CD4-positive, CD25-positive, alpha-beta regulatory T cell (primary cell): ENCODE measurements around the gene PNPLA1. TPM values are rescaled to one million over a fixed set of nuclear protein-coding genes. Genes with fewer than 3 reads are reported as not detected.

Experiments
- polyA plus RNA-seq, 4 donors: library from polyadenylated mRNA; unstranded; fragments of 300-500 nt; fragmentation: Illumina TruSeq; gene quantifications; one replicate each; pipeline ENCODE4 v1.2.3, GENCODE V29; 2021
- total RNA-seq: library from RNA; stranded (reverse); gene quantifications from one replicate; pipeline ENCODE4 v1.2.3, GENCODE V29; 2022

The PNPLA1 gene
- total and polyA plus RNA-seq, 5 donors from 2014 or later: 0.25 TPM; not detected in 4

Other genes starting within 250 kb of the PNPLA1 start
- not detected for gene SLC26A8, start 245.4 kb upstream of the PNPLA1 start, total RNA-seq
- not detected for gene SLC26A8, start 245.4 kb upstream of the PNPLA1 start, polyA plus RNA-seq
- gene MAPK14, start 242.3 kb upstream of the PNPLA1 start, total RNA-seq: 62.5 TPM
- 10 to 100 TPM; 44.6 to 65.0 (median 53.7) TPM for gene MAPK14, start 242.3 kb upstream of the PNPLA1 start, polyA plus RNA-seq
- 68.7 TPM for gene MAPK13, start 139.5 kb upstream of the PNPLA1 start, total RNA-seq
- 10 to 100 TPM; 60.7 to 75.8 (median 69.8) TPM for gene MAPK13, start 139.5 kb upstream of the PNPLA1 start, polyA plus RNA-seq
- gene BRPF3, start 73.3 kb upstream of the PNPLA1 start, total RNA-seq: 37.7 TPM
- 1 to 10 TPM; 3.2 to 5.3 (median 4.0) TPM for gene BRPF3, start 73.3 kb upstream of the PNPLA1 start, polyA plus RNA-seq
- gene BNIP5, start 66.8 kb downstream of the PNPLA1 start, total RNA-seq: not detected
- not detected for gene BNIP5, start 66.8 kb downstream of the PNPLA1 start, polyA plus RNA-seq
- 6.3 TPM for gene ETV7, start 117.6 kb downstream of the PNPLA1 start, total RNA-seq
- gene ETV7, start 117.6 kb downstream of the PNPLA1 start, polyA plus RNA-seq: 10 to 100 TPM in 2 of 4 donors, 1 to 10 TPM in 2; 5.3 to 16.1 (median 9.5) TPM
- gene PXT1, start 172.8 kb downstream of the PNPLA1 start, total RNA-seq: 0.37 TPM
- under 1 TPM in 2 of 4 donors, not detected in 2; 0.08 to 0.09 TPM for gene PXT1, start 172.8 kb downstream of the PNPLA1 start, polyA plus RNA-seq
- 41.7 TPM for gene KCTD20, start 172.9 kb downstream of the PNPLA1 start, total RNA-seq
- 10 to 100 TPM; 35.4 to 47.8 (median 40.1) TPM for gene KCTD20, start 172.9 kb downstream of the PNPLA1 start, polyA plus RNA-seq